GM20000 (cell line): ENCODE measurements around the gene LHFPL3.

Source experiments
- DNase-seq: peaks from one replicate; pipeline ENCODE4 v3.0.0; 2012; ENCODE audit warnings: low spot score
- CTCF ChIP-seq: IDR thresholded peaks from 2 replicates; pipeline ENCODE4 v1.5.1; 2012; ENCODE audit warnings: mild to moderate bottlenecking, control low read depth; ENCODE audit errors: extremely low read depth, missing control alignments

The LHFPL3 gene

DNA sequence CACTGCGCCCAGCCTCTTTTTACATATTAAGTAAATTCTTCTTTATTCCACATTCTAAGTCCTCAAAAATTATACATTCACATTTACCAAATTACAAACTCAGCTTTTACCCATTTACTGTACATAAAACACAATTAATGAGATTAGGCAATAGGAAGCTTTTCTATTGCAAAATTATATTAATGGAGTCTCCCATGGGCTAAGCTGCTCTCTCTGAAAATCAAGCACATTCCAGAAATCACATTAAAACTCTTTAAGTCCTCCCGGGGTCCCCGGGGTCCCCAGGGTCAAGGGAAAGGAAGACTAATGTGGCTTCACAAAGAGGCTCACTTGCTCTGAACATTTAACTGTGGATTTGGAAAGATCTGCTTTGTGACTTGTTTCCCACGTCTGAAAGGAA, 558.2 kb downstream of the LHFPL3 start:
- TF ChIP-seq CTCF, result no peak

DNA sequence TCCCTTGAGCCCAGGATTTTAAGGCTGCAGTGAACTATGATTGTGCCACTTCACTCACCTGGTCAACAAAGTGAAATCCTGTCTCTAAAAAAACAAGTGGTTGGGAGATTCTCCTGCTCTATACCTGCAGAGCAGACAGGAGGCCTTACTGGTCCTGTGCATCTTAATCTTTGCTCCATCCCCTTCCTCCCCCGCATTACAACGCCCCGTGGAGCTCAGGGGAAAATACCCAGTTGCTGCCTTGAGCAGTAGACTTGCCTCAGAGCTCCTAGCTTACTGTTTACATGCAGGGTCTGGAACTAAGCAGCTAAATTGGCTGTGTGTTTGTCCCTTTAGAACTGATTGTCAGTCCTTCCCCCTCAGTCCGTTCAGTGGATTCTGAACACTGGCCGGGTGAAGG, 561.8 kb downstream of the LHFPL3 start:
- DNase-seq, result no peak

More for the DNA sequence above, 558.2 kb downstream of the LHFPL3 start:
- no peak for DNase-seq

DNA sequence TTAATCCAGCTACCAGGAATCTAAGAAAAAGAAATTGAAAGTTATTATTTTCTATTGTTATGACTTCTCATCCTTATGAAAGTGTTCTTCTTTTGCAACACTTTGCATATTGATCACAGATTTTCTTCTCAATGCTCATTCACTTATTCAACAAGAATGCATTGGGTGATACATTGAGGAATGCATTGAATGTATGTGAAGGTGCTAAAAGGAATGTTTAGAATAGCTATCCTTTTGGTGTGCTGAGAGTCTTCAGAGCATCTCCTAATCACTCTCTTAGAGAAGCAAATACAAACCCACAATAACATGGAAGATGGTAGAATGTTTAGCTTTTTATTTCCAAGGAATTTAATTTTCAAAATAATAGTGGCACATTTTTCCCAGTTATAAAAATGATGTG, 563.5 kb downstream of the LHFPL3 start:
- no peak for DNase-seq
- no peak for TF ChIP-seq CTCF

More for the DNA sequence above, 561.8 kb downstream of the LHFPL3 start:
- TF ChIP-seq CTCF, result no peak

GRCh38 chr7:104894314-104894713, 565.9 kb downstream of the LHFPL3 start:
- TF ChIP-seq CTCF, result no peak
- DNase-seq, result no peak

DNA sequence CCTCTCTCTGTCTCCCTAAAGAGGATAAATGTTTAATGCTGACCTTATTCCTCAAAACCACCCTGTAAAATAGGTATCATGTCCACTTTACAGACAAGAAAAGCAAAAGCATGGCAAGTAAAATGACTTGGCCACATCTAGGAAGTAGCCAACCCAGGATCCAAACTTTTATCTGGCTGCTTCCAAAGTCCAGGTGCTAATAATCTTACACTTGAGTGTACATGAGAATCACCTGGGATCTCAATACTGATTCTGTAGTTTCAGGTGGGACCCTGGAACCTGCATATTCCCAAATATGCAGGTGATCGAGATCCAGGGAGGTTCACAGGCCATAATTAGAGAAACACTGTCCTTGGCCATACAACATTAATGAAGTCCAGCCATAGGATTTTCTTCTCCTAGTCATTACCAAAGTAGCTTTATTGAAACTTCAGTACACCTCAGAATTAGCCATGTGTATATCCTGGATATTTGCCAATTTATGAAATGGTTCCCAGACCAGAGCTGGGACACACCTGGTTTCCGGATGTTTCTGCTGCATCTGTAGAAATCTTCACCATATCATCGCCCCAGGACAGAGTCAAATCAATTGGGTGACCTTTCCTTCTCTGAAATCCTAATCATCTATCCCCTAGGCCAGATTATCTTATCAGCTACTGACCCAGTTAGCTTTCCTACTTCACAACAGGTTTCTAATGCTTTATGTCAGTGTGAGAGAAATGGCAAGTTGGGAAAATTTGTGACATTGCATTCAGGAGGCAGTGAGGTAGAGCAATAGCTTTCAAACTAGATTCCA, 566.5 kb downstream of the LHFPL3 start:
- no peak for TF ChIP-seq CTCF
- no peak for DNase-seq

DNA sequence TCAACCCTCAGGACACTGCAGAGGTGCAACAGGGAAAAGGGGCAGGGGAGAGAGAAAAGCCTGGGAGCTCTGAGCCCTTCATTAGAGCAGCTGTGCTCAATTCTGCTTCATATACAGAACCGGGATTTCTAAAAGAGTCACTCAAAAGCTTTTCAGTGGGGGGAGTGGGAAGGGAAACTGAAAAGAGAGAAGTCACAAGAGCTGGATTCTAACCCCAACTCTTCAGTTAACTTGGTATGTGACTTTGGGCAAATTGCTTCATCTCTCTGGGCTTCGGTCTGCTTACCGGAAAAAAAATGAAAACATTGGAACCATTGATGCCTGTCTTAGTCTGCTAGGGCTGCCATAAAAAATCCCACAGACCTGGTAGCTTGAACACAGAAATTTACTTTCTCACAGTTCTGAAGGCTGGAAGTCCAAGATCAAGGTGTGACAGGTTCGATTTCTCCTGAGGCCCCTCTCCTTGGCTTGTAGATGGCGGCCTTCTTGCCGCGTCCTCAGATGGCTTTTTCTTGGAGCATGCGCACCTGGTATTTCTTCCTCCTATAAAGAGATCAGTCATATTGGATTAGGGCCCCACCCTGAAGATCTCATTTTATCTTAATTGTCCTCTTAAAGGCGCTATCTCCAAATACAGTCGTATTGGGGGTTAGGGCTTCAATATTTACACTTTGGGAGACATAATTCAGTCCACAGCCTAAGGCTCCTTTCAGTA, 567.3 kb downstream of the LHFPL3 start:
- no peak for TF ChIP-seq CTCF
- no peak for DNase-seq

- no peak for DNase-seq
- TF ChIP-seq CTCF, result no peak
These were observed 570.0 kb downstream of the LHFPL3 start for GRCh38 chr7:104898434-104898833.
